ENCODE results near the gene PRKAR2B. TPM values are rescaled to one million over a fixed set of nuclear protein-coding genes. Genes with fewer than 3 reads are reported as not detected.

PRKAR2B gene
- total and polyA plus RNA-seq, 7 donors: 1.3 to 3.5 (median 1.7) TPM

- Histone ChIP-seq H3K4me3 (no peak overlapping the region), H3K36me3 (ENCODE audit: insufficient read depth in 1 of 2, low read depth in 1 of 2) (peaks cover 5 to 35% of the 10 kb centered on the region in 2 donors)
- intact Hi-C loops (cut with DNase I): loop anchor here in 1 of 2 donors (10.0 kb wide), 2 partner anchors 296 to 516 kb away; no protein-coding TSS in a partner anchor
Observed at GRCh38 chr7:107208563-107208962, 164.1 kb downstream of the PRKAR2B start.

GRCh38 chr7:107209565-107209964 lies 165.1 kb downstream of the PRKAR2B start:
- 66 to 91% (median 72%) methylated on average over 4 of the region's 4 CpGs for WGBS, 3 donors

More at GRCh38 chr7:107208563-107208962, 164.1 kb downstream of the PRKAR2B start:
- H3K4me1 ChIP-seq: peaks cover 24% of the 10 kb centered on the region
- H3K27ac ChIP-seq: peak overlapping the region; percentile 82
- 56 to 86% (median 61%) methylated on average over 5 of the region's 5 CpGs for WGBS, 3 donors
- ATAC-seq (peak in 3 of 4 donors; percentile 39 to 43 (median 42)), DNase-seq (no peak)
- TF ChIP-seq, protein P1, sequence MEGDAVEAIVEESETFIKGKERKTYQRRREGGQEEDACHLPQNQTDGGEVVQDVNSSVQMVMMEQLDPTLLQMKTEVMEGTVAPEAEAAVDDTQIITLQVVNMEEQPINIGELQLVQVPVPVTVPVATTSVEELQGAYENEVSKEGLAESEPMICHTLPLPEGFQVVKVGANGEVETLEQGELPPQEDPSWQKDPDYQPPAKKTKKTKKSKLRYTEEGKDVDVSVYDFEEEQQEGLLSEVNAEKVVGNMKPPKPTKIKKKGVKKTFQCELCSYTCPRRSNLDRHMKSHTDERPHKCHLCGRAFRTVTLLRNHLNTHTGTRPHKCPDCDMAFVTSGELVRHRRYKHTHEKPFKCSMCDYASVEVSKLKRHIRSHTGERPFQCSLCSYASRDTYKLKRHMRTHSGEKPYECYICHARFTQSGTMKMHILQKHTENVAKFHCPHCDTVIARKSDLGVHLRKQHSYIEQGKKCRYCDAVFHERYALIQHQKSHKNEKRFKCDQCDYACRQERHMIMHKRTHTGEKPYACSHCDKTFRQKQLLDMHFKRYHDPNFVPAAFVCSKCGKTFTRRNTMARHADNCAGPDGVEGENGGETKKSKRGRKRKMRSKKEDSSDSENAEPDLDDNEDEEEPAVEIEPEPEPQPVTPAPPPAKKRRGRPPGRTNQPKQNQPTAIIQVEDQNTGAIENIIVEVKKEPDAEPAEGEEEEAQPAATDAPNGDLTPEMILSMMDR (IDR thresholded peaks at IDR 0.05): no peak
- H3K9me3 ChIP-seq: no peaks in the 10 kb centered on the region
- H3K27me3 ChIP-seq (ENCODE audit: insufficient read depth in 3 of 3, low read length in 2 of 3): no peaks in the 10 kb centered on the region

DNA sequence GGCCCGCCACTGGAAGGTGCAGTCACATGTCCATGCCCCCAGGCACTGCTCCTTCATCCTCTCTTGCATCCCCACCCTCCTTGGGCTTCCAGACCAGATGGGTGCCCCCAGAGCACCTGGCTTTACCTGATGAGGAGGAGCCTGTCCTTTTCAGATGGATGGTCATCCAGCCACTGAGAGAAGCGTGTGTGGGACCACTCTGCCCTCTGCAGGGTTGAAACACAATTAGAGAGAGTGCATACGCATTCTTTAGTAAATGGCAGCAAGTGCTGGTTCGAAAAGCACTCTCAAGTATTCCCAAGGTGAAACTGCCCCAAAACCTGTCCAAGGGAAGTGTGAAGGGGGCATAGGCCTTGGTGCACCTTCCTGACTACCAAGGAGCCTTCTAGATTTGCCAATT lies 165.9 kb downstream of the PRKAR2B start:
- peaks cover 7% of the 10 kb centered on the region for H3K9me3 ChIP-seq
- DNase-seq (no peak), ATAC-seq (no peak)
- 94 to 99% (median 98%) methylated on average over 4 of the region's 4 CpGs for WGBS, 3 donors
- peaks cover 5 to 19% of the 10 kb centered on the region in 2 donors for H3K36me3 ChIP-seq (ENCODE audit: insufficient read depth in 1 of 2, low read depth in 1 of 2)
- peaks cover 24% of the 10 kb centered on the region for H3K4me1 ChIP-seq
- H3K27ac ChIP-seq: no peak overlapping the region
- intact Hi-C loops (cut with DNase I): no loop called here
- TF ChIP-seq, protein P1 (IDR thresholded peaks at IDR 0.05): no peak
- H3K27me3 ChIP-seq (ENCODE audit: insufficient read depth in 3 of 3, low read length in 2 of 3): no peaks in the 10 kb centered on the region
- no peak overlapping the region for H3K4me3 ChIP-seq

More at GRCh38 chr7:107209565-107209964, 165.1 kb downstream of the PRKAR2B start:
- DNase-seq: no peak
- Histone ChIP-seq H3K27ac (no peak overlapping the region), H3K4me3 (no peak overlapping the region), H3K9me3 (peaks cover 6% of the 10 kb centered on the region), H3K27me3 (ENCODE audit: insufficient read depth in 3 of 3, low read length in 2 of 3) (no peaks in the 10 kb centered on the region), H3K36me3 (ENCODE audit: insufficient read depth in 1 of 2, low read depth in 1 of 2) (peaks cover 5 to 25% of the 10 kb centered on the region in 2 donors), H3K4me1 (peaks cover 24% of the 10 kb centered on the region)
- intact Hi-C loops (cut with DNase I): loop anchor here in 1 of 2 donors (10.0 kb wide), 2 partner anchors 295 to 515 kb away; no protein-coding TSS in a partner anchor
- no peak for ATAC-seq
- TF ChIP-seq, protein P1 (IDR thresholded peaks at IDR 0.05): no peak

Other genes with a start within 250 kb of the PRKAR2B start
- gene PIK3CG, start 179.4 kb upstream of the PRKAR2B start, total RNA-seq: 1 to 10 TPM in 3 of 4 donors, under 1 TPM in 1; 0.74 to 1.6 (median 1.2) TPM
- under 1 TPM; 0.13 to 0.18 (median 0.16) TPM for gene PIK3CG, start 179.4 kb upstream of the PRKAR2B start, polyA plus RNA-seq
- gene HBP1, start 124.3 kb downstream of the PRKAR2B start, total RNA-seq: 10 to 100 TPM; 65.3 to 74.9 (median 70.7) TPM
- gene HBP1, start 124.3 kb downstream of the PRKAR2B start, polyA plus RNA-seq: 10 to 100 TPM; 14.6 to 76.7 (median 69.5) TPM

Data from psoas muscle (tissue), 8 donors.